HL-60/S4 treated with retinoic acid at 250 ng/mL for 4 days and 3 days (cell line): ENCODE measurements around the gene GCC1.
"Not testable (repeated sequence)": the region's sequence is repeated elsewhere in the genome, so short reads cannot be mapped to it uniquely, and the experiment has no call there.

Experiments
- in situ Hi-C: fragments of 300-500 bp; cut with MboI; formaldehyde crosslinking; loops from 2 replicates; pipeline ENCODE4 v1.7.0; 2022; ENCODE audit warnings: low sequenced_read_pairs

The GCC1 gene

DNA sequence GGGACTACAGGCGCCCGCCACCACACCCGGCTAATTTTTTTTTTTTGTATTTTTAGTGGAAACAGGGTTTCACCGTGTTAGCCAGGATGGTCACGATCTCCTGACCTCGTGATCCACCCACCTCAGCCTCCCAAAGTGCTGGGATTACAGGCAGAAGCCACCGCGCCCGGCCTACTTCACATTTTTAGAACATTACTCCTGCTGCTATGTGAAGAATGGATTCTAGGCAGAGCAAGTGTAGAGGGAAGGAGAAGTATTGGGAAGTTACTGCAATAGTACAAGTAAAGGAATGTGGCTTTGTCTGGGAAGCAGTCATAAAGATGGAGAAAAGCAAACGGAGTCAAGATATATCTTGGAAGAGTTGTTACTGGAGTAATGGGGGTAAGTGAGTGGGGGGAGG lies 44.9 kb downstream of the GCC1 start:
- in situ Hi-C loops = not testable (repeated sequence)

- in situ Hi-C loops = no loop called here
These were observed 46.3 kb downstream of the GCC1 start for GRCh38 chr7:127539116-127539515.

- in situ Hi-C loops = no loop called here
These were observed 48.7 kb downstream of the GCC1 start for GRCh38 chr7:127536741-127537140.

- in situ Hi-C loops = no loop called here
These were observed 49.1 kb downstream of the GCC1 start for GRCh38 chr7:127536394-127536691.

GRCh38 chr7:127535546-127536393 lies 49.6 kb downstream of the GCC1 start:
- in situ Hi-C loops = no loop called here

GRCh38 chr7:127534636-127535035 lies 50.8 kb downstream of the GCC1 start:
- in situ Hi-C loops = no loop called here

- in situ Hi-C loops = no loop called here
These were observed 52.7 kb downstream of the GCC1 start for GRCh38 chr7:127532736-127533135.

GRCh38 chr7:127532151-127532550 lies 53.2 kb downstream of the GCC1 start:
- in situ Hi-C loops = no loop called here
